Midbrain (tissue), 1 donor: ENCODE results near the gene CUTA.
A peak's percentile ranks its signal among the peaks of the same experiment; 100 is the strongest.
"Not testable (repeated sequence)": the region's sequence is repeated elsewhere in the genome, so short reads cannot be mapped to it uniquely, and the experiment has no call there.

Experiments used
- DNase-seq: peaks from one replicate; lab custom pipeline; 2025; lab: John Stamatoyannopoulos, UW

Gene CUTA

DNA sequence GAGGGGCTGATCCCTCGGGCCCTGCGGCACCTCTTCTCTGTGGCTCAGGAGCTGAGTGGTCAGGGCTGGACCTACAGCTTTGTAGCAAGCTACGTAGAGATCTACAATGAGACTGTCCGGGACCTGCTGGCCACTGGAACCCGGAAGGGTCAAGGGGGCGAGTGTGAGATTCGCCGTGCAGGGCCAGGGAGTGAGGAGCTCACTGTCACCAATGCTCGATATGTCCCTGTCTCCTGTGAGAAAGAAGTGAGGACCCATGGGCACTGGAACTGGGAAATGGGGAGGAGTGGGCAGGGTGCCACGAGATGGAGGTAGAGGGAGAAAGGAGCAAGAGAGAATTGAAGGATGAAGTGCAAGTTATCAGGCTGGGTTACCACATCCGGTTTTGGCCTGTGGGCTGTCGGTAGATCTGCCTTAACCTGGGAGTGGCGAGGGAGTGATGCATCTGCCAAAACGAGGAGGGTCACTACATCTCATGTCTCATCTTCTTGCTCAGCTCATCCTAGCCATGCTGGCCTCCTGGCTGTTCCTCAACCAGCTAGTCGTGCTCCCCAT is 12.4 kb downstream of the CUTA start:
- DNase-seq, result no peak

- DNase-seq, result no peak
Observed at GRCh38 chr6:33404884-33405283, 13.0 kb downstream of the CUTA start.

DNA sequence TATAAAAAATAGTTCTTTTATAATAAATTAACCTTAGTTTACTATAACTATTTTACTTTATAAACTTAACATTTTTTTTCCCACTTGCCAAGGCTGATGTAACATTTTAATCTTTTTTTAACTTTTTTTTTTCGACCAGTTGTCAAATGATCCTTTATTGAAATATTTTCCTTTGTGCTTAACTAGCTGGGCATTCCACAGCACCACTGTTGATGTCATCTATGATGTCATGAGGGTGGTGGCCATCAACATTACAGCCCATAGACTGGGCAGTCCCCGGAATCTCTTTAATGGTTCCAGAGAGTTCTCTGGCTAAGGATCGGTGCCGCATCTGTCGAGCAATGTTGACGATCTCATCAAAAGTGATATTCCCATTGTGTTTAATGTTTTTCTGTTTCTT is 18.0 kb downstream of the CUTA start:
- DNase-seq, result not testable (repeated sequence)

- DNase-seq, result not testable (repeated sequence)
Observed at GRCh38 chr6:33398601-33399000, 19.3 kb downstream of the CUTA start.

- no peak for DNase-seq
Observed at GRCh38 chr6:33397541-33397940, 20.4 kb downstream of the CUTA start.

GRCh38 chr6:33392979-33393378 is 24.9 kb downstream of the CUTA start:
- DNase-seq, result no peak

DNA sequence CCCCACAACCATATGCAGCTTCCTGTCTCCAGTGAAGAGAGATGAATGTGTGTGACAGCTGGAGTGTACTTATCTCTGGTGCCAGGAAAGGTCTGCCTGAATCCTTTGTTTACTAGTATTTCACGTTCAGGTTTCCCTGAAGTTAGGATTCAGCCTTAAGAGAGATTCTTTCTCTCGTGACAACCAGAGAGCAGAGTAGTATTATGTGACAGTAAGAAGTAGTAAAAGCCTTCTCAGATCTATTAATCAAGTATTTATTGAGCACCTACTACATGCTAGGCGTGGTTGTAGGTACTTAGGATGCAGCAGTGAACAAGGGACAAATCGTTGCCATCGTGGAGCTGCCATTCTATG is 25.3 kb downstream of the CUTA start:
- DNase-seq, result no peak

DNA sequence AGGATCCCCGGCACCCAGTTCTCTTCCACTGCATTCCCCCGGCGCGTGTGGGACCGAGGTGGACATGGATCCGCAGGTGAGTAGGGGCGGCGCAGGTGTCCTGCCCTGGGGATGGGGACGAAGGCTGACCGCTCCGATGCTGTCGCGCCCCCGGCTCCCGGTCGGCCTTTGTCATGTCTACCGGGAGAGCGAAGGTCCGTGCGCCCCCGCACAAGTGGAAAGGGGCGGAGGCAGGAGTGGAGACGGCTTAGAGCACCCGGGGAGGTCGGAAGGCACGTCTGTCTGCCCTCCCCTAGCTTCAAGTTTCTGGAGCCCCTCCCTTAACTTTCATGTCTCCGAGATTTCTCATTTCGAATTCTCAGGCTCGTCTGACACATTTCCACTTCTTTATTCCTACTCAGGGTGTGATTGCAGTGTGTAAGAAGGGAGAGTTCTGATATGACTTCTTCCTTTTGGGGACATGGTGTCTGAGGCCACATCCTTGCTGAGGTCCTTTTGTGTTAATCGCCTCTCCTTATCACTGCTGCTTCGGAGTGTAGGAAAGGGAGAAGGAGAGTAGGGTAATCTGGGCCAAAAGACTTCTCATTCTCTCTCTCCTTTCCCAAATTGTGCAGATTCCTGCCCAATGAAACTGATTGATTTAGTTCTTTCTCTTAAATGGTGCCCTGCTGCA is 25.8 kb downstream of the CUTA start:
- no peak for DNase-seq

DNA sequence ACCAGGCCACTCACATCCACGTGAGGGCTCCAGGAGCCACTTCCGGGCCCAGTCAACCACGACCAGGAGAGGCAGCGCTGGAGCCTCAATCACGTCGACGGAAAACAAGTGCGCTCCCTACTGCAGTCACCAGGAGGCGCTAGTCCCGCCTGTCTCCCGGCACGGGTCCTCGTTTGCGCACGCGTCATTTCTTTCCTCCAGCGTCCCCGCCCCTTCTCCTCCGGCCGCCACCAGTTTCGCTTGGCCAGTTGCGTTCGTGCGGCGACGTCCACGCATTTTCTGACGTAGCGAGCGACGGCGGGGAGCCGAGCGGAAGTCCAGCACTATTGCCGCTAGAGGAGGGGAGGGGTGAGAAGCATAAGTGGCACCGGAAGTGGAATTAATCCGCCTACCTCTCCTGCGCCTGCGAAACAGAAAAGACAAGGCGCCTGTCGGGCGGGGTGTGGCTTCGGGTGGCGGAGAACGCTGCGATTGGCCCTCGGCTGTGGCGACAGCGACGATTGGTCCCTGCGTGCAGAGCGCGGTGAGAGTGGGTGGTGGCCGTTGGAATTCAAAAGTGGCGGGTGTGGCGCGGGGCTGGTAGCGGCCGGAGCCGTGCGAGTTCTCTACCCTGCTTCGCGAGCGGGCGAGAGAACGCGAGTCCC is 26.5 kb downstream of the CUTA start, which contains the start of gene KIFC1:
Gene KIFC1 (plus strand): TSS at position 546 of the 644 bp plus-strand sequence. CDS start 163 bp downstream, outside the sequence.
- DNase-seq, result peak; percentile 100

GRCh38 chr6:33390767-33391277 is 27.1 kb downstream of the CUTA start:
- no peak for DNase-seq

GRCh38 chr6:33390173-33390572 is 27.7 kb downstream of the CUTA start:
- no peak for DNase-seq

DNA sequence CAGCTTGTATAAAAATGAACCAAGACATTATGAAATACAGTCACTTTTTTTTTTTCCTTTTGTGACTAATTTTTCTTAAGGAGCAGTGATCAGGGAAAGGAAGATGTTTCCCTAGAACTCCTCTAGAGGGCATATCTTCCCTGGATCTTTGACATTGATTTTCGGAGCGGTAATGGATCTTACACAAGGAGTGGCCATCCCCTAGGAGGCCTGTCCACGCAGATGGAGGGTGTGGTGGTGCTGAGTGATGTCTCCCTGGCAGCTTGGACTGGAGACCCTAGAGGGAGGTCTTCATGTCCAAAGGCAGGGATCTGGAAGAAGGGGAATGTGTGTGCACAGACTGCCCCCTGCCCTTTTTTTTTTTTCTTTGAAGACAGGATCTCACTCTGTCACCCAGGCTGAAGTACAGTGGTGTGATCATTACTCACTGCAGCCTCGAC is 33.3 kb downstream of the CUTA start:
- DNase-seq, result no peak

DNA sequence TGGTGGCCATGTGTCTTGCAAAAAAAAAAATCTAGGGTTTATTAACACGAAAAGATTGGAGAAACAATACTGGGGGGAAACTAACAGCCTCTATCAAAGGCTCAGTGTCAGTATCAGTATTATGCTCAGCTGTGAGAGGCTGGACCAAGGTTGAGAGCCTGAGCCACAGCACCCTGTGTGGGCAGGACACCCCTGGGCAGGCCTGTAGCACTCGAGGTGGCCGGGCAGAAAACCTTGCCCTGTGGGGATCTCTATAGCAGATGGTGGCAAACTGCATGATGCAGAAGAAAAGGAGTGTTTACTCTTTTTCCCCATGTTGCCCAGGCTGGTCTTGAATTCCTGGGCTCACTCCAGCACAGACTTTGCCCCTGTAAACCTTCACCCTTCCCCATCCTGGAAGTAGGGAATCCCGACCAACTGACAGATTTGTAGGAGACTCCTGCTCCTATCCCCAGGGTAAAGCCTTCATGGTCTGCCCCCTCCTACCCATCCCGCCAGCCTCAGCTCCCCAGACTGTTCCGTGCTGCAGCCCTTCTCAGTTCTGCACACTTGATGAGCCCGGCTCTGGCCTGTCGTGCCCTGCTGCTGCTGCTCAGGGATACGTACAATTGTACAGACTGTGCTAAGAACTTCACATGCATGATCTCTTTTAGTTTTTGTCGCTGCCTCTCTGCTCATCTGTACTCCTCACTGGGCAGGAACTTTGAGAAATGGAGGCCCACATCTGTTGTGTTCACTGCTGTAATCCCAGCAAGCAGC is 34.3 kb downstream of the CUTA start:
- no peak for DNase-seq

GRCh38 chr6:33380272-33380981 is 37.5 kb downstream of the CUTA start:
- no peak for DNase-seq

DNA sequence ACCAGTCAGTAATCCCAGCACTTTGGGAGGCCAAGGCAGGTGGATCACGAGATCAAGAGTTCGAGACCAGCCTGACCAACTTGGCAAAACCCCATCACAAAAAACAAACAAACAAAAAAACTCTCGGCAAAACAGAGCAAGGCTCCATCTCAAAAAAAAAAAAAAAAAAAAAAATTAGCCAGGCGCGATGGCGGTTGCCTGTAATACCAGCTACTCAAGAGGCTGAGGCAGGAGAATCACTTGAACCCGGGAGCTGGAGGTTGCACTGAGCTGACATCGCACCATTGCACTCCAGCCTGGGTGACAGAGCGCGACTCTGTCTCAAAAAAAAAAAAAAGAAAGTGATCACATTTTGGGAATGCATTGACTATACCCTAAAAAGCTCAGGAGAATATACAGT is 38.7 kb downstream of the CUTA start:
- not testable (repeated sequence) for DNase-seq

DNA sequence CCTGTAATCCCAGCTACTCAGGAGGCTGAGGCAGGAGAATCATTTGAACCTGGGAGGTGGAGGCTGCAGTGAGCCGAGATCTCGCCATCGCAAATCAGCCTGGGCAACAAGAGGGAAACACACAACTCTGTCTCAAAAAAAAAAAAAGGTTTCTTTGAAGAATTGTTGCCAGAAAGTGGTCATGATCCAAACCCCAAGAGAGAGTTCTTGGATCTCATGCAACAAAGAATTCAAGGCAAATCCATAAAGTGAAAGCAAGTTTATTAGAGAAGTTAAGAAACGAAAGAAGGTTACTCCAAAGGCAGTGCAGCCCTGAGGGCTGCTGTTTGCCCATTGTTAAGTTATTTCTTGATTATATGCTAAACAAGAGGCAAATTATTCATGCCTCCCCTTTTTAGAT is 40.7 kb downstream of the CUTA start:
- DNase-seq, result no peak

DNA sequence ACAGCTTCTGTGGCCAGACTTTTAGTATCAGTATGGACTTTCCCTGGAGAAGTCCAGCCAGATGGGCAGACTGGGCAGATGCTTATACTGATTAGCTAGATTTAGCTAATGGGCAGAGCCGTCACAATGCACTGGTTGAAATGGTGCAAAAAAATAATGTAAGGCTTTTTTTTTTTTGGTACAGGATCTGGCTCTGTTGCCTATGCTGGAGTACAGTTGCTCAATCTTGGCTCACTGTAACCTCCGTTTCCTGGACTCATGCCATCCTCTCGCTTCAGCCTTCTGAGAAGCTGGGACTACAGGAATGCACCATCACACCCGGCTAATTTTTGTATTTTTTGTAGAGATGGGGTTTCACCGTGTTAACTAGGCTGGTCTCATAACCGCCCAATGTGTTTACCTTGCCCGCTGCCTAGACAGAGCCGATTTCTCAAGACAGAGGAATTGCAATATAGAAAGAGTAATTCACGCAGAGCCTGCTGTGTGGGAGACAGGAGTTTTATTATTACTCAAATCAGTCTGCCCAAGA is 42.7 kb downstream of the CUTA start:
- DNase-seq, result no peak

DNA sequence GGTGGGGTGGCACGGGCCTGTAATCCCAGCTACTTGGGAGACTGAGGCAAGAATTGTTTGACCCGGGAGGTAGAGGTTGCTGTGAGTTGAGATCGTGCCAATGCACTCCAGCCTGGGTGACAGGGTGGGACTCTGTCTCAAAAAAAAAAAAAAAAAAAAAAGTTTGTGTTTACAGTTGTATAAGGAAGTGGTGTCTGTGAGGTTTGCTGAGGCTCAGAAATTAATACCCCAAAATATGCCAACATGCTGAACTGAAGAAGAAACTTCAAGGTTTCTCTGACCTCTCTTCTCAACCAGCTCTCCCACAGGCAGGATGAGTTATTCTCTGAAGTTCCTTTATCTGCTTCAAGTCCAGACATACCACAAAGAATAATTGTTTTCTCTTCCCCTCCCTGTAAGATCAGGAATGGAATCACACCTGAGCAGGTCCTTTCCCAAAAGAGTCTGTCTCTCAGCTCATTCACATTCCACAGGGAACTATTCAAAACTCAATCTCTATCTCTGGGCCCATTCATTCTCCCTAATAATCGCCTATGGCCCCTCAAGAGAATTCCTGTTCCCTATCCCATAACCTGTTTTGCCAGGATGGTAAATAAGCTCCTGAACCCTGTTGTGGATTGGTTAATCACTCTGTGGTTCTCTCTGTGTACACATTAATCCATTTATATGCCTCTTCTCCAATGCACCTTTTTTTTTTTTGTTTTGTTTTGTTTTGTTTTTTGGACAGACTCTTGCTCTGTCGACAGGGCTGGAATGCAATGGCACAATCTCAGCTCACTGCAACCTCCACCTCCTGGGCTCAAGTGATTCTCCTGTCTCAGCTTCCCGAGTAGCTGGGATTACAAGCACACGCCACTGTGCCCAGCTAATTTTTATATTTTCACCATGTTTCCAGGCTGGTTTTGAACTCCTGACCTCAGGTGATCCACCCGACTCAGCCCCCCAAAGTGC is 43.7 kb downstream of the CUTA start:
- no peak for DNase-seq

- DNase-seq, result no peak
Observed at GRCh38 chr6:33372526-33373123, 45.3 kb downstream of the CUTA start.

- not testable (repeated sequence) for DNase-seq
Observed at GRCh38 chr6:33371901-33372300, 46.0 kb downstream of the CUTA start.
